HG02623 (cell line): ENCODE data around the gene IFT52.

Source experiments
- ATAC-seq: cut with Tn5 transposase; IDR thresholded peaks from one replicate; pipeline ENCODE4 v1.9.1; 2021; ENCODE audit warnings: moderate library complexity; ENCODE audit not compliant: unreplicated experiment

IFT52 gene, protein sequence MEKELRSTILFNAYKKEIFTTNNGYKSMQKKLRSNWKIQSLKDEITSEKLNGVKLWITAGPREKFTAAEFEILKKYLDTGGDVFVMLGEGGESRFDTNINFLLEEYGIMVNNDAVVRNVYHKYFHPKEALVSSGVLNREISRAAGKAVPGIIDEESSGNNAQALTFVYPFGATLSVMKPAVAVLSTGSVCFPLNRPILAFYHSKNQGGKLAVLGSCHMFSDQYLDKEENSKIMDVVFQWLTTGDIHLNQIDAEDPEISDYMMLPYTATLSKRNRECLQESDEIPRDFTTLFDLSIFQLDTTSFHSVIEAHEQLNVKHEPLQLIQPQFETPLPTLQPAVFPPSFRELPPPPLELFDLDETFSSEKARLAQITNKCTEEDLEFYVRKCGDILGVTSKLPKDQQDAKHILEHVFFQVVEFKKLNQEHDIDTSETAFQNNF

DNA sequence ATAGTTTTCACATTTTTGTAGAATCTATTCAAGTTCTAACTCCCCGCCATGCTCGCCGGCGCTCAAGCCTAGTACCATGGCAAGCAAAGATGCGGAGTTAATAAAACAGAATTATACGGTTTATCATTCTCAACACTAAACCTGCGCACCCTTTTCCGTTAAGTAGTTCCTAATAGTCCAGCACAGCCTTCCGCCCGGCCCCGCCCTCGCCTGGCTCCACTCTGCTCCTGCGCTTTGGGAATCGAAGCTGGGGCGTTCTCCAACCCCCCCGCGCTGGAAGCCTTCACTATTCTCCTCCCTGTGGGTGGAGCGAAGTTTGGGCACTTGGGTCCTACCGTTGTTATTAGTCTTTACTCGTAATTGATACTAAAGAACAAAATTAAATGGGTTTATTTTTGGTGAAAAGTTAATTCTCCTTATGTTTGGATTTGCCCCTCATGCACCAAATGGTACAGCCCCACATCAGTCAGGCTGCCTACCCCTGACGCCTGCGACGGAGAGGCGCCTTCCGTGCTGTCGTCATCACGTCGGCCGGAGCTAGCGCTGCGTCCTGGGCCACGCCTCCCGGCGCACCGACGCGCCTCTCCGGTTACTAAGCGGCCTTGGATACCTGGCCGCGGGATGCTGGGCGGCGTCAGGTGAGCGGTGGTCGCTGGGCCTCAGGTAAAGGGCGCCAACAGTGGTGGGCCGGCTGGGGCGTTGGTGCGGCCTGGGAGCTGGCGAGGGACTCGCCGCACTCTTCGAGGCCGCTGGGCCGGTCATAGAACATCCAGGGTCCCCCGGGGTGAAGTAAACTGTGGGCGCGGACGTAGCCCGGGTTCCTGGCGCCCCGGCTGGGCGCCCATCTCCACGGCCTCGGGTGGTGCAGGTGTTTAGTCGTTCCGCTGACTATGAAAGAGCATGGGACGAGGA is at the start of gene IFT52:
Gene IFT52 (plus strand): TSS at position 546 of the 912 bp plus-strand sequence. CDS start 3,762 bp downstream, outside the sequence.
- peak; percentile 99 for ATAC-seq

- no peak for ATAC-seq
These were observed 49.5 kb upstream of the IFT52 start for GRCh38 chr20:43541214-43541613.

- ATAC-seq: no peak
These were observed 48.6 kb upstream of the IFT52 start for GRCh38 chr20:43542161-43542560.

- ATAC-seq: no peak
These were observed 48.1 kb upstream of the IFT52 start for GRCh38 chr20:43542674-43543073.

GRCh38 chr20:43543138-43543537 is 47.6 kb upstream of the IFT52 start:
- no peak for ATAC-seq

GRCh38 chr20:43544501-43544900 is 46.2 kb upstream of the IFT52 start:
- no peak for ATAC-seq

DNA sequence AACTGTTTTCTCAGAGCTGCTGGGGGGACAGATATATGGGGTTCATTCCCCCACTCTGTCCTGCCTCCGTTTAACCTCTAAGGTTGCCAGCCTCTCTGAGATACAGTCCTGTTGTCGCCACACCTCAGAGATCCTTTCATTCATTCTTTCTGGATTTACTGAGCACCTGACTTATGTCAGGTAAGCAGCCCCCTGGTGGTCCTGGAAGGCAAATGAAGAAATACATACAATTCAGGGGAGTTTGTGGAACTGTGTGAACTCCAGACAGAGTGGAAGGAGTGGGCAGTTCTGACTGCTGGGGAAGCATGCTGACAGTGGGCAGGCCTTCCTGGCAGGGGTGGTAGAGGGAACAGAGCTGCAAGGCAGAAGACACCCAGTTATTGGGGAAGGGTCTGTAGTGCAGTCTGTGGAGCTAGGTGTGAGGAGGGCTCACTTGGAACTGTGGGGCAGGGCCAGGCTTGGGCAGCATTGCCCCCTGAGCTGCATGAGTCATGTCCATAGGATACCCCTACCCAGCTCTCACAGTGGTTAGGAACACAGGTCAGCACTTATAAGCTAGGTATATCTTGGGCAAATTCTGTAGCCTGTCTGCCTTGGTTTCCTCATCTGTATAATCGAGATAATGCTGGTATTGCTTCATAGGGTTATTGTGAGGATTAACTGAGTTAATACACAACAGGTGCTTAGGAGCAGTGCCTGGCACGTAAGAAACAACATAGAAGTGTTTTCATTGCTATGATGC is 44.7 kb upstream of the IFT52 start:
- ATAC-seq: no peak

DNA sequence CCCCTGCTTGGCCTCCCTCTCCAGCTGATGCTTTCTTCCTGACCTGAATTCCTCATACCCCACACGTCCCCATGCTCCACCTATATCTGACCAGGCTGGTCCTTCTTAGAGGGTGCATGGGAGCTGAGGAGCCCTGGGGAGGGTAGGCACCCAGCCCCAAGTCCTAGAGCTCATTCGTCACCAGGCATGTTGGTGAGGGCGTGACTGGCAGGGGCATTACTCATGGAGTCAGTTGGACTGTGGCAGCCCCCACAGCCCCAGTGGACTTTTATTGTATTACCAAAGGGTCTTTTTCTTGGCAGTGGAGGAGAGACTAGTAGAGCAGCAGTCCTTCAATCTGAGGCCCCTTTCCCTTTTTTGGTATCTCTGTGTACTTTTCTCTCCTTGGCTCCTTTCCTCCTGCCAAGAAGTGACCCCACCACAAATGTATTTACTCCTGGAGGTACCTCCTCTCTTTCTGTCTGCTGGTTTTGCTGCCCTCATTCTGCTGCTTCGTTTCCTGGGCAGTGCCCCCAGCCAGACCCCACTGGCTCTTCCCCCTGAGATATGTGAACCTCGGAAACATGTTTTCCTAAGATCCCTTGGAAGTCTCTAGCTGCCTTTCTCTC is 42.4 kb upstream of the IFT52 start:
- ATAC-seq: no peak

DNA sequence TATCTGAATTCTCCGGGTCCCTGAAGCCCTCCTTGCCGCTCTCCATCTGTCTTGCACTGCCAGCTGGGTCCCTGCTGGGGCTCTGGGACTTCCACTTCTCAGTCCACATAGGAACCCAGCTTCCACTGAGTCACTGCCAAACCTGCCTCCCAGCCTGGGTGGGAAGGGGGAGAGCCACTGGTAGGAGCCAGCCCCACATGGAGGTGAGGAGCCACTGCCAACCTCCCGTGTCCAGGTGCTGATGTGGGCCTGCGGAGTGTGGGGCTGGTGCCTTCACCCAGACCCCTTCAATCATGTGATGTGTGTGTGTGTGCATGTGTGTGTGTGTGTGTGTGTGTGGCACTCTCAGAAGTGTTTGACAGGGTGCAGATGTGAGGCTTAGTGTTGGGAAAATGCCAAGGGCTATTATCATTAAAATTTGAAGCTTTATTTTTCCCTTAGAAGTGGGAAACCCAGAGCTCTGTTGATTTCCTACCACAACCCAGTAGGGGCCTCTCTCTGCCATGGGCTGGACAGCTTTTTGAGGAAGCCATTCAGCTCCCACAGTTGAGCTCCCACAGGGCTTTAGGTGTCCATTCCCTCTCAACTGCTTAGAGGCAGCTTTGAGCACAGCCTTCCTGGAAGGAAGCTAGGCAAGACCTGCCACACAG is 41.2 kb upstream of the IFT52 start:
- ATAC-seq: no peak

- no peak for ATAC-seq
These were observed 40.3 kb upstream of the IFT52 start for GRCh38 chr20:43550456-43550855.

- no peak for ATAC-seq
These were observed 36.4 kb upstream of the IFT52 start for GRCh38 chr20:43554369-43554768.

DNA sequence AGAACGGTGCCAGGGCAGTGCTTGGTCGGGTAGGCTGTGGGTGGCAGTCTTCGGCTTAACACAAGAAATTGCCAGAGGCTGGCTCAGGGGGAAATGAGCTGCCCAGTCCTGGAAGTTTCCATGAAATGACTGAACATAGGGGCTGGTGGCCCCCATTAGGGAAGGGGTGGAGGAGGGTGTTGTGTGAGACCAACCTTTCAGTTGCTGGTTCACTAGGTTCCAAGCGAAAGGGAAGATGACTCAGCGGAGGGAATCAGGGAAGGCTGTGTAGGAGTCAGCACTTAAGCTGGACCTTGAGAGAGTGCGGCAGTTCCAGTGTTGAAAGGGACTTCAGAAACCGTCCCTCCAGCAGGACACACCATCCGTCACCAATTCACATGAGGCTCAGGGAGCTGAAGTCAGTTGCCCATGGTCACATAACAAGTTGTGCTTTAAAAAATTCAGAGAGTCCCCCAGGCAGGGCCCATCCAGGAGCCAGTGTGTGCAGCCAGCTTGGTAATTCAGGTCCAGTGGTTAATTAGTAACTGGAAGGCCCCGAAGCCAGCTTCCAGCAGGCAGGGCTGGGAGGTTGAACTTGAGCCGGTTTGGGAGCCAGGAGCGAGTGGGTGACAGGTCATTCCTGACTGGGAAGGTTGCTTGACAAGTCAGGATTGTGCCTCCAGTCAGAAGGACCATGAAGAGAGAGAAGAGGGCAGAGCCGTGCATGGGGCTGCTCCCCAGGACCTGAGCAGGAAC is 32.2 kb upstream of the IFT52 start, which contains the start of gene SGK2:
Gene SGK2 (plus strand): TSS at position 616 of the 735 bp plus-strand sequence. CDS start 7,469 bp downstream, outside the sequence.
- no peak for ATAC-seq

GRCh38 chr20:43559147-43559987 is 31.4 kb upstream of the IFT52 start:
- ATAC-seq: no peak

DNA sequence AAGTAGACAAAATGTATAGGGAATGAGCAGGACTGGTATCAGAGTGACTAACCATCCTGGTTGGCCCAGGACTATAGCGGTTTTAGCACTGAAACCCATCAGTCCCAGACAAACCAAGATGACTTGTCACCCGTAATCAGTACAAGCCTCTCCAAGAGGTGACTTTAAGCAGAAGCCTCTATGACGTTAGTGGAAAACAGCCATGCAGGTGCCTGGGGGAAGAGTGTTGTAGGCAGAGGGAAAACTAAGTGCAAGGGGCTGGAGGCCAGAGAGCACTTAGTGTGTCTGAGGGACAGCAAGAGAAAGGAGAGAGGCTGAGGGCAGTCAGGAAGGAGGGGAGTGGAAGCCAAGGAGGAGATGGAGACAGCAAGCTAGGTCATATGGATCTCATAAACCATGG is 29.8 kb upstream of the IFT52 start:
- no peak for ATAC-seq

DNA sequence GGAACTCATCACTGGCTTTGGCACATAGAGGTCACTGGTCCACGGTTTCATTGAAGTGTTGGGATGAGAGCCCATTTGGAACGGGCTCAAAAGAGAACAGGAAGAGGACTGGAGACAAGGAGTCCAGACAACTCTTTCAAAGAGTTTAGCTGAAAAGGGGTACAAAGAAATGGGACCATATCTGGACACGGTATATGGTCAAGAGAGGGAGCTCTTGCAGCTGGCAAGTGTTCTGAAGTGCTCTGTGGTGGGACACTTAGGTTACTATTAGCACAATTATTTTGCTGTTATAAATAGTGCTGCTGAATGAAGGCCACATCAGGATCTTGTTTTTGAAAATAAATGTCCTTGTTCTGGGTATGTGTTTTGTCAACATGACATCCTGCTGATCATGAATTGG is 27.3 kb upstream of the IFT52 start:
- ATAC-seq: no peak

DNA sequence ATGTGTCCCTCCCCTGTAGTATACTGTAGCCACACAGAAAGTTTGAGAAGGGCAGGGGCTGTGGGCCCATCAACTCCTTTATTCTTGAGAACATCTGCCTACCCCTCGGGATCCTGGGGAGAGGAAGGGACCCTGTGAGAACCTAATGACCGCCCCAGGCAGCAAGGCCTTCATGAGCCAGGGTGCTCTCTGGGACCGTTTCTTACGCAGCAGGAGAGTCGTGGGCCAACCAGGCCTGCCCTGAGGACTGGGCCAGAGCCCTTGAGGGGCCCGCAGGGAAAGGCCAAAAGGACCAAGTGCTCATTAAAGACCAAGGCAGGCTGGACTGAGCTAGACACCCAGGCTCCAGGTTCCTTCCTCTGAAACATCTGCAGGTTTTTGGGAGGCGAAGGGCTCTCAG is 26.7 kb upstream of the IFT52 start:
- no peak for ATAC-seq

- no peak for ATAC-seq
These were observed 26.3 kb upstream of the IFT52 start for GRCh38 chr20:43564455-43564854.

GRCh38 chr20:43564993-43565757 is 25.6 kb upstream of the IFT52 start:
- ATAC-seq: no peak
